CD4-positive, alpha-beta T cell (primary cell): ENCODE data around the gene KLHL12. TPM values are rescaled to one million over a fixed set of nuclear protein-coding genes. Genes with fewer than 3 reads are reported as not detected.

Experiments used
- ATAC-seq: fragments of 200-7000 bp; cut with Tn5 transposase; one replicate; pipeline ENCODE4 v1.10.0; 2022; ENCODE audit warnings: mild to moderate bottlenecking; ENCODE audit not compliant: poor library complexity
- CTCF ChIA-PET: fragments of 350-600 bp; sonication (Branson Sonifier 250); formaldehyde crosslinking; loops from one replicate; lab custom pipeline; 2021; ENCODE audit warnings: antibody characterized with exemption, inconsistent platforms; lab: Charles Lee
- POLR2A ChIA-PET: fragments of 350-600 bp; sonication (Branson Sonifier 250); formaldehyde crosslinking; loops from one replicate; lab custom pipeline; 2021; ENCODE audit warnings: antibody characterized with exemption, inconsistent platforms; lab: Charles Lee
- DNase-seq, 14 experiments: peaks; one replicate each; pipeline ENCODE4 v3.0.0-alpha.2; 2013 to 2020; ENCODE audit warnings: mixed read lengths in 2 of 14
- H3K27ac ChIP-seq, 2 donors: one replicate each; pipeline versions ENCODE4 v1.5.1 to v1.7.0; 2013; ENCODE audit warnings: low read length in 2 of 2, low read depth in 1 of 2, mild to moderate bottlenecking in 1 of 2
- H3K27me3 ChIP-seq, 2 experiments: 1 replicate in 1 of 2; 2 replicates in 1 of 2; pipeline versions ENCODE4 v1.6.1 to v1.7.0; 2013; ENCODE audit warnings: low read length in 2 of 2, control low read depth in 1 of 2, mild to moderate bottlenecking in 1 of 2, moderate library complexity in 1 of 2; ENCODE audit not compliant: insufficient read depth in 2 of 2, control insufficient read depth in 1 of 2
- H3K36me3 ChIP-seq: one replicate; pipeline ENCODE4 v1.6.1; 2013; ENCODE audit warnings: low read length, control low read depth; ENCODE audit not compliant: insufficient read depth
- H3K4me1 ChIP-seq: one replicate; pipeline ENCODE4 v1.6.1; 2013; ENCODE audit warnings: low read length, control low read depth; ENCODE audit not compliant: insufficient read depth
- H3K4me3 ChIP-seq: one replicate; pipeline ENCODE4 v1.5.1; 2013; ENCODE audit warnings: mild to moderate bottlenecking, low read length, moderate library complexity
- H3K9me3 ChIP-seq, 2 experiments: 1 replicate in 1 of 2; 2 replicates in 1 of 2; pipeline versions ENCODE4 v1.6.1 to v1.7.0; 2013; ENCODE audit warnings: low read length in 2 of 2, mild to moderate bottlenecking in 2 of 2, control low read depth in 1 of 2, moderate library complexity in 1 of 2; ENCODE audit not compliant: control insufficient read depth in 1 of 2, insufficient read depth in 1 of 2
- H3K27ac Mint-ChIP-seq: one replicate; pipeline ENCODE4 v1.8.0; 2020; ENCODE audit warnings: mixed read lengths
- H3K27me3 Mint-ChIP-seq: one replicate; pipeline ENCODE4 v1.8.0; 2021; ENCODE audit warnings: mixed read lengths
- H3K36me3 Mint-ChIP-seq: one replicate; pipeline ENCODE4 v1.8.0; 2021; ENCODE audit warnings: low read depth, mixed read lengths
- H3K4me1 Mint-ChIP-seq: one replicate; pipeline ENCODE4 v1.8.0; 2021; ENCODE audit warnings: low read depth, mixed read lengths
- H3K4me3 Mint-ChIP-seq: one replicate; pipeline ENCODE4 v1.8.0; 2020; ENCODE audit warnings: mild to moderate bottlenecking, mixed read lengths
- H3K9me3 Mint-ChIP-seq: one replicate; pipeline ENCODE4 v1.8.0; 2020; ENCODE audit warnings: mixed read lengths
- intact Hi-C, 2 experiments: fragments of 100-400 bp; cut with DNase I in 1 of 2; cut with micrococcal nuclease in 1 of 2; formaldehyde crosslinking; loops; one replicate each; pipeline versions ENCODE4 v1.15.1 to v1.9.0; 2023 to 2025; cut with DNase I, micrococcal nuclease
- total RNA-seq, 174 experiments: library from RNA in 2 of 174; stranded (reverse) in 2 of 174; gene quantifications; one replicate each; pipeline ENCODE4 v1.2.3 and lab custom pipeline; 2021 to 2026
- TF ChIP-seq, protein P1 (sequence below): fragments of 200-600 bp; IDR thresholded peaks from one replicate; pipeline ENCODE4 v1.8.0; 2022; ENCODE audit warnings: antibody characterized with exemption, mild to moderate bottlenecking

Gene KLHL12
- total RNA-seq, 2 experiments from 2014 or later, result 18.5 to 18.6 TPM

DNA sequence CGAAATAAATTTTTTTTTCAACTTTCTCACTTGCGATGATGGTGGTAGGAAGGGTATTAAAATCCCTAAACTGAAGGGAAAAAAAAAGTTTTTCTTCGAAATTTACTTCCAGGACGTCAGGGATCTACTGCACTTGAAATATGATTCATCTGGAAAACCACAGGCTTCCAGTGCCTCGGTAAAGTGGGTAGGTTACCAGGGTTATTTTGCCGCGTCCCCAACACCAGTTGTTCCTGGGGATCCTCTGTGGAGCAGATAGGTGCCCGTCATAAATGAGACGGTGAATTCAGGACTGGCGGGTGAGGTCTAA is 38.9 kb downstream of the KLHL12 start:
- Mint-ChIP-seq H3K27ac (peak overlapping the region; percentile 94), H3K9me3 (no peaks in the 10 kb centered on the region), H3K27me3 (no peaks in the 10 kb centered on the region), H3K4me3 (peak overlapping the region; percentile 90), H3K36me3 (peaks cover 50% of the 10 kb centered on the region), H3K4me1 (peaks cover 30% of the 10 kb centered on the region)
- Histone ChIP-seq H3K4me1 (peaks cover 20% of the 10 kb centered on the region), H3K27ac (peak overlapping the region; percentile 78 to 87), H3K4me3 (peak overlapping the region; percentile 77), H3K9me3 (no peaks in the 10 kb centered on the region), H3K36me3 (peaks cover 30% of the 10 kb centered on the region), H3K27me3 (no peaks in the 10 kb centered on the region)
- ATAC-seq (no peak), DNase-seq (no peak)
- ChIA-PET CTCF (interaction anchor here (1.1 to 1.2 kb wide), 2 partner anchors 39 to 77 kb away, joined by 3 to 4 read pairs; partner anchors contain the start of genes KLHL12 and PCAT6), POLR2A (interaction anchor here (1.0 to 1.6 kb wide), 10 partner anchors 23 to 138 kb away, joined by 3 to 11 read pairs (median 6); partner anchors contain the start of genes CYB5R1, KDM5B, KLHL12 and PCAT6)
- TF ChIP-seq, protein P1, sequence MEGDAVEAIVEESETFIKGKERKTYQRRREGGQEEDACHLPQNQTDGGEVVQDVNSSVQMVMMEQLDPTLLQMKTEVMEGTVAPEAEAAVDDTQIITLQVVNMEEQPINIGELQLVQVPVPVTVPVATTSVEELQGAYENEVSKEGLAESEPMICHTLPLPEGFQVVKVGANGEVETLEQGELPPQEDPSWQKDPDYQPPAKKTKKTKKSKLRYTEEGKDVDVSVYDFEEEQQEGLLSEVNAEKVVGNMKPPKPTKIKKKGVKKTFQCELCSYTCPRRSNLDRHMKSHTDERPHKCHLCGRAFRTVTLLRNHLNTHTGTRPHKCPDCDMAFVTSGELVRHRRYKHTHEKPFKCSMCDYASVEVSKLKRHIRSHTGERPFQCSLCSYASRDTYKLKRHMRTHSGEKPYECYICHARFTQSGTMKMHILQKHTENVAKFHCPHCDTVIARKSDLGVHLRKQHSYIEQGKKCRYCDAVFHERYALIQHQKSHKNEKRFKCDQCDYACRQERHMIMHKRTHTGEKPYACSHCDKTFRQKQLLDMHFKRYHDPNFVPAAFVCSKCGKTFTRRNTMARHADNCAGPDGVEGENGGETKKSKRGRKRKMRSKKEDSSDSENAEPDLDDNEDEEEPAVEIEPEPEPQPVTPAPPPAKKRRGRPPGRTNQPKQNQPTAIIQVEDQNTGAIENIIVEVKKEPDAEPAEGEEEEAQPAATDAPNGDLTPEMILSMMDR, result no peak
- intact Hi-C loops, result loop anchor here (2.0 to 10.0 kb wide), 10 partner anchors 71 to 977 kb away; partner anchors contain the start of genes PCAT6 (in 2 of the 2), ADIPOR1 (in 1 of the 2), ARL8A (in 1 of the 2) and CYB5R1 (in 1 of the 2)

DNA sequence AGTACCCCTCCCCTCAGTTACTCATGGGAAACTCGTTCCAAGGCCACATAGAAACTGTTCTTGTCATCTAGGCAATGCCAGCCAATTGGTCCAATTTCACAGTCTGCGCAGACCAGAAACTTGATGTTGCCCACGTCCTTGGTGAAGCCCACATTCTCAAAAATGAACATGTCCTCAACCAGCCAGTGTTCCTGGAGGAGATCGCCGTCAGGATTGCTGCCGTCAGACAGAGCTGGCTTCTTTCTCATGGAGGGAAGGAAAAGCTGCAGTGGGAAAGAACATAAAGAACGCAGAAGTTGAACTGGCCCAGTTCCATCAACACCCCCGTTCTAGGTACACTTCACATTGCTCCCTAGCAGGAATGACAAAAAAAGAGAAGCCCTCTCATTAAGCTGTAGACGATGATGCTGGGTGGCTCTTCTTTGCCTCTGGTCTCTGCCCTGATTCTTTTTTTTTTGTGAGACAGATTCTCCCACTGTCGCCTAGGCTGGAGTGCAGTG is 46.0 kb downstream of the KLHL12 start:
- Histone ChIP-seq H3K4me1 (no peaks in the 10 kb centered on the region), H3K9me3 (no peaks in the 10 kb centered on the region), H3K27me3 (no peaks in the 10 kb centered on the region), H3K36me3 (peaks cover 29% of the 10 kb centered on the region), H3K27ac (no peak overlapping the region), H3K4me3 (no peak overlapping the region)
- Mint-ChIP-seq H3K27ac (no peak overlapping the region), H3K27me3 (no peaks in the 10 kb centered on the region), H3K4me1 (peaks cover 18% of the 10 kb centered on the region), H3K36me3 (peaks cover 69% of the 10 kb centered on the region), H3K4me3 (no peak overlapping the region), H3K9me3 (no peaks in the 10 kb centered on the region)
- TF ChIP-seq, protein P1, result no peak
- POLR2A ChIA-PET, result no interaction called here
- intact Hi-C loops, result loop anchor here in 1 of 2 experiments (10.0 kb wide), 2 partner anchors 736 to 984 kb away; partner anchors contain the start of genes ARL8A and SNRPE
- CTCF ChIA-PET, result no interaction called here
- DNase-seq (no peak), ATAC-seq (no peak)

DNA sequence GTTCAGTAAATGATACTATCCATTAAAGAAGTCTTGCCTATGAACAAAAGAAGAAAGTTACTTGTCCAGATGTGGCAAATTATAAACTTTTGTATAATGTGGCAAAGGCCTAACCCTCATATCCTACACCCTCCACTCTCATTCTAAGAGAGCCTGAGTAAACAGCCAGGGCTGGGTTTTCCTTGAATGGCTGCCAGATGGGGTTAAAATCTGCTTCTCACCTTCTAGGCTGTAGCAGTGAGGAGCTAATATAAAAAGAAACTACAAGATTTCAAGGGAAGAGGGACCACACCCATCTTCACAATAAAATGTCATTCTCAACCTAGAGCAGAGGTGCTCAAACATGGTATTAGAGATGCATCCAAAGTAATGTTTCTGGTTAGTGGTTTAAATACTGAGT is 47.0 kb downstream of the KLHL12 start:
- TF ChIP-seq, protein P1, result no peak
- Mint-ChIP-seq H3K9me3 (no peaks in the 10 kb centered on the region), H3K4me1 (peaks cover 15% of the 10 kb centered on the region), H3K36me3 (peaks cover 66% of the 10 kb centered on the region), H3K27me3 (no peaks in the 10 kb centered on the region), H3K27ac (no peak overlapping the region), H3K4me3 (no peak overlapping the region)
- peaks cover 29% of the 10 kb centered on the region for H3K36me3 ChIP-seq
- H3K4me1 ChIP-seq, result no peaks in the 10 kb centered on the region
- DNase-seq (no peak), ATAC-seq (no peak)
- CTCF ChIA-PET, result no interaction called here
- no peaks in the 10 kb centered on the region for H3K9me3 ChIP-seq
- POLR2A ChIA-PET, result no interaction called here
- H3K27ac ChIP-seq, result no peak overlapping the region
- H3K4me3 ChIP-seq, result no peak overlapping the region
- H3K27me3 ChIP-seq, result no peaks in the 10 kb centered on the region
- intact Hi-C loops, result loop anchor here in 1 of 2 experiments (10.0 kb wide), 2 partner anchors 735 to 985 kb away; partner anchors contain the start of genes ARL8A and SNRPE
